IMR-90 (cell line): ENCODE results near the gene DNAH6. TPM values are rescaled to one million over a fixed set of nuclear protein-coding genes. Genes with fewer than 3 reads are reported as not detected.

ENCODE experiments used
- ATAC-seq: fragments of 200-7000 bp; cut with Tn5 transposase; 2 replicates; pipeline ENCODE4 v1.9.1; 2020; ENCODE audit warnings: low read depth, mild to moderate bottlenecking, moderate library complexity
- BruUV-seq: library from RNA; stranded (reverse); fragments of 400-500 nt; replicated peaks from 2 replicates; lab custom pipeline; 2021; lab: Mats Ljungman, UMichigan
- CTCF ChIA-PET: fragments of 300-600 bp; formaldehyde crosslinking; extraction: SDS; loops from one replicate; lab custom pipeline; 2021; ENCODE audit warnings: antibody characterized with exemption; lab: Yijun Ruan, JAX
- POLR2A ChIA-PET: fragments of 300-600 bp; sonication (Branson Sonifier 250); formaldehyde crosslinking; loops from one replicate; lab custom pipeline; 2022; ENCODE audit warnings: antibody characterized with exemption; ENCODE audit not compliant: unreplicated experiment; lab: Charles Lee
- DNase-seq: peaks from one replicate; pipeline ENCODE4 v3.0.0; 2013
- H2AFZ ChIP-seq: replicated peaks from 2 replicates; pipeline ENCODE3; 2013; ENCODE audit warnings: low read length, mild to moderate bottlenecking; ENCODE audit not compliant: poor library complexity
- H2AK5ac ChIP-seq: 2 replicates; pipeline ENCODE4 v1.6.1; 2013; ENCODE audit warnings: low read depth, low read length, inconsistent platforms
- H2AK9ac ChIP-seq: replicated peaks from 2 replicates; pipeline ENCODE3; 2013; ENCODE audit warnings: mild to moderate bottlenecking, low read depth, low read length, moderate library complexity; ENCODE audit not compliant: poor library complexity
- H2BK120ac ChIP-seq: 2 replicates; pipeline ENCODE4 v1.6.1; 2013; ENCODE audit warnings: low read depth, low read length, inconsistent platforms
- H2BK15ac ChIP-seq: 3 replicates; pipeline ENCODE4 v1.6.1; 2013; ENCODE audit warnings: low read depth, low read length, inconsistent platforms
- H2BK20ac ChIP-seq: 2 replicates; pipeline ENCODE4 v1.6.1; 2013; ENCODE audit warnings: low read depth, mild to moderate bottlenecking, inconsistent platforms, low read length, moderate library complexity
- H2BK5ac ChIP-seq: 2 replicates; pipeline ENCODE4 v1.6.1; 2013; ENCODE audit warnings: mild to moderate bottlenecking, low read depth, low read length, inconsistent platforms; ENCODE audit not compliant: poor library complexity, severe bottlenecking
- H3K14ac ChIP-seq: replicated peaks from 2 replicates; pipeline ENCODE4 v1.6.1; 2013; ENCODE audit warnings: low read depth, low read length, inconsistent platforms
- H3K18ac ChIP-seq: 2 replicates; pipeline ENCODE4 v1.6.1; 2013; ENCODE audit warnings: low read depth, low read length, control low read depth
- H3K23ac ChIP-seq: 2 replicates; pipeline ENCODE4 v1.6.1; 2013; ENCODE audit warnings: low read depth, low read length, inconsistent platforms
- H3K27ac ChIP-seq: 2 replicates; pipeline ENCODE4 v1.5.1; 2013; ENCODE audit warnings: mild to moderate bottlenecking, control low read depth, low read length; ENCODE audit not compliant: insufficient read depth
- H3K27me3 ChIP-seq: 2 replicates; pipeline ENCODE4 v1.6.1; 2013; ENCODE audit warnings: low read length; ENCODE audit not compliant: control insufficient read depth, insufficient read depth
- H3K36me3 ChIP-seq: 2 replicates; pipeline ENCODE4 v1.6.1; 2013; ENCODE audit warnings: low read length, mixed read lengths; ENCODE audit not compliant: control insufficient read depth, insufficient read depth
- H3K4ac ChIP-seq: 2 replicates; pipeline ENCODE4 v1.6.1; 2013; ENCODE audit warnings: low read depth, low read length, inconsistent platforms
- H3K4me1 ChIP-seq: 2 replicates; pipeline ENCODE4 v1.6.1; 2013; ENCODE audit warnings: low read length, mixed read lengths; ENCODE audit not compliant: control insufficient read depth, insufficient read depth
- H3K4me2 ChIP-seq: 2 replicates; pipeline ENCODE4 v1.6.1; 2013; ENCODE audit warnings: low read depth, mild to moderate bottlenecking, control low read depth, low read length, moderate library complexity
- H3K4me3 ChIP-seq: 2 replicates; pipeline ENCODE4 v1.5.1; 2013; ENCODE audit warnings: low read depth, mild to moderate bottlenecking, control low read depth, low read length, moderate library complexity; ENCODE audit not compliant: insufficient read depth
- H3K56ac ChIP-seq: 2 replicates; pipeline ENCODE4 v1.6.1; 2013; ENCODE audit warnings: low read length, inconsistent platforms; ENCODE audit not compliant: insufficient read depth; ENCODE audit errors: extremely low read depth
- H3K79me1 ChIP-seq, 2 experiments: 2 replicates each; pipeline ENCODE4 v1.6.1; 2013; ENCODE audit warnings: low read length in 2 of 2, inconsistent platforms in 1 of 2, low read depth in 1 of 2
- H3K9ac ChIP-seq: 2 replicates; pipeline ENCODE4 v1.6.1; 2013; ENCODE audit warnings: low read depth, low read length, control low read depth
- H3K9me1 ChIP-seq: 2 replicates; pipeline ENCODE4 v1.6.1; 2013; ENCODE audit warnings: low read length, inconsistent platforms; ENCODE audit not compliant: insufficient read depth
- H3K9me3 ChIP-seq: 2 replicates; pipeline ENCODE4 v1.6.1; 2013; ENCODE audit warnings: low read length; ENCODE audit not compliant: control insufficient read depth, insufficient read depth
- H4K20me1 ChIP-seq: 2 replicates; pipeline ENCODE4 v1.6.1; 2013; ENCODE audit warnings: low read length, inconsistent platforms; ENCODE audit not compliant: insufficient read depth
- H4K5ac ChIP-seq: 2 replicates; pipeline ENCODE4 v1.6.1; 2013; ENCODE audit warnings: mild to moderate bottlenecking, low read depth, low read length, control low read depth
- H4K8ac ChIP-seq, 2 experiments: 2 replicates each; pipeline ENCODE4 v1.6.1; 2013; ENCODE audit warnings: low read depth in 2 of 2, low read length in 2 of 2, control low read depth in 1 of 2, inconsistent platforms in 1 of 2
- H4K91ac ChIP-seq: 2 replicates; pipeline ENCODE4 v1.6.1; 2013; ENCODE audit warnings: low read depth, low read length, inconsistent platforms; ENCODE audit not compliant: insufficient read depth
- BHLHE40 ChIP-seq: fragments of 150-350 bp; IDR thresholded peaks from 2 replicates; pipeline ENCODE4 v1.6.1; 2016; ENCODE audit warnings: mild to moderate bottlenecking, low read depth, low read length
- CEBPB ChIP-seq: IDR thresholded peaks from 2 replicates; pipeline ENCODE4 v1.6.1; 2012; ENCODE audit warnings: low read depth, low read length, improper control_type of control experiment
- CHD1 ChIP-seq: IDR thresholded peaks from 2 replicates; pipeline ENCODE4 v1.6.1; 2012; ENCODE audit warnings: low read depth, low read length, improper control_type of control experiment
- FOS ChIP-seq: fragments of 150-350 bp; IDR thresholded peaks from 2 replicates; pipeline ENCODE4 v1.6.1; 2016; ENCODE audit warnings: low read depth, low read length
- MAFK ChIP-seq: IDR thresholded peaks from 2 replicates; pipeline ENCODE4 v1.6.1; 2012; ENCODE audit warnings: low read depth, low read length, improper control_type of control experiment
- MAZ ChIP-seq: IDR thresholded peaks from 2 replicates; pipeline ENCODE4 v1.6.1; 2012; ENCODE audit warnings: low read depth, mild to moderate bottlenecking, low read length, improper control_type of control experiment, moderate library complexity, borderline replicate concordance
- MXI1 ChIP-seq: IDR thresholded peaks from 2 replicates; pipeline ENCODE4 v1.6.1; 2012; ENCODE audit warnings: low read depth, mild to moderate bottlenecking, low read length, moderate library complexity, borderline replicate concordance
- NFE2L2 ChIP-seq: fragments of 150-350 bp; IDR thresholded peaks from 2 replicates; pipeline ENCODE4 v1.6.1; 2016; ENCODE audit warnings: low read depth, mild to moderate bottlenecking, low read length
- RAD21 ChIP-seq: IDR thresholded peaks from 2 replicates; pipeline ENCODE4 v1.6.1; 2012; ENCODE audit warnings: low read length, improper control_type of control experiment
- RCOR1 ChIP-seq: IDR thresholded peaks from 2 replicates; pipeline ENCODE4 v1.6.1; 2012; ENCODE audit warnings: mild to moderate bottlenecking, low read length, improper control_type of control experiment; ENCODE audit not compliant: insufficient replicate concordance
- RFX5 ChIP-seq: IDR thresholded peaks from 2 replicates; pipeline ENCODE4 v1.8.0; 2012; ENCODE audit warnings: low read depth, mild to moderate bottlenecking, low read length, moderate library complexity
- WGBS, 2 experiments: methylation state at CpG; one replicate each; pipeline versions ENCODE4 v1.1.5 to v1.1.7; 2013; ENCODE audit warnings: missing lambda C conversion rate in 2 of 2; ENCODE audit not compliant: insufficient read length in 1 of 2; ENCODE audit errors: extremely low coverage in 2 of 2; 5-methylcytosine and 5-hydroxymethylcytosine counted together
- dilution Hi-C: fragments of 300-500 bp; cut with HindIII; formaldehyde crosslinking; loops from one replicate; pipeline ENCODE4 v1.14.3; 2018; ENCODE audit warnings: low sequenced_read_pairs; ENCODE audit not compliant: unreplicated experiment
- in situ Hi-C: fragments of 300-500 bp; cut with MboI; formaldehyde crosslinking; loops from 3 replicates; pipeline ENCODE4 v1.14.3; 2019; ENCODE audit warnings: low sequenced_read_pairs, inconsistent platforms, mixed read lengths
- intact Hi-C: fragments of 100-400 bp; cut with micrococcal nuclease; formaldehyde crosslinking; loops from 2 replicates; pipeline ENCODE4 v1.10.0; 2022
- polyA plus RNA-seq, 3 experiments: library from polyadenylated mRNA; depleted of rRNA; stranded (reverse); fragments of >200 nt; gene quantifications; 2 replicates each; pipeline ENCODE4 v1.2.3, GENCODE V29; 2012; ENCODE audit warnings: low replicate concordance in 1 of 3
- total RNA-seq: library from RNA; depleted of rRNA; stranded (reverse); fragments of >200 nt; gene quantifications from 2 replicates; pipeline ENCODE4 v1.2.3, GENCODE V29; 2012
- TF ChIP-seq, protein P1 (sequence below): conservative IDR thresholded peaks from 2 replicates; pipeline ENCODE4 v1.5.1; 2012; ENCODE audit warnings: mild to moderate bottlenecking, low read depth, low read length, improper control_type of control experiment
- TF ChIP-seq, protein P2 (sequence below): fragments of 150-350 bp; IDR thresholded peaks from 2 replicates; pipeline ENCODE4 v1.6.1; 2016; ENCODE audit warnings: low read depth, mild to moderate bottlenecking, low read length, moderate library complexity, borderline replicate concordance

The DNAH6 gene
- total and polyA plus RNA-seq, 2 of the 4 experiments (the other 2 are of a cell fraction): under 0.01 to 0.07 TPM

DNA sequence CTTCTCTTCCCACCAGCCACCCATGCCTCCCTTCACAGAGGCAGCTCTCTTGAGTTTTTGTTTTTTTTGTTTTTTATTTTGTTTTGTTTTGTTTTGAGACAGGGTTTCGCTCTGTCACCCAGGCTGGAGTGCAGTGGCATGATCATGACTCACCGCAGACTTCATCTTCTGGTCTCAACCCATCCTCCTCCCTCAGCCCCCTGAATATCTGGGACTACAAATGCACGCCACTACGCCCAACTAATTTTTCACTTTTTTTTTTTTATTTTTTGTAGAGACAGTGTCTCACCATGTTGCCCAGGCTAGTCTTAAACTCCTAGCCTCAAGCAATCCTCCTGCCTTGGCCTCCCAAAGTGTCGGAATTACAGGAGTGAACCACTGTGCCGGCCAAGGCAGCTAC, 203.1 kb downstream of the DNAH6 start:
- no peak overlapping the region for H2BK5ac ChIP-seq
- H4K91ac ChIP-seq: no peak overlapping the region
- H3K27me3 ChIP-seq: 0 out of 2 replicates have a peak, but pooled peaks cover 2% of the 10 kb centered on the region
- H3K4me3 ChIP-seq: no peak overlapping the region
- H3K27ac ChIP-seq: no peak overlapping the region
- no peak overlapping the region for H3K18ac ChIP-seq
- H4K8ac ChIP-seq: no peak overlapping the region
- H3K4me1 ChIP-seq: 0 out of 2 replicates have a peak, but pooled peaks cover 1% of the 10 kb centered on the region
- H3K14ac ChIP-seq: no peak overlapping the region
- TF ChIP-seq CEBPB (no peak), RAD21 (no peak), RCOR1 (no peak), MAFK (no peak), CHD1 (no peak), MXI1 (no peak), RFX5 (no peak), MAZ (no peak), BHLHE40 (no peak), NFE2L2 (no peak), FOS (no peak)
- TF ChIP-seq, protein P1, sequence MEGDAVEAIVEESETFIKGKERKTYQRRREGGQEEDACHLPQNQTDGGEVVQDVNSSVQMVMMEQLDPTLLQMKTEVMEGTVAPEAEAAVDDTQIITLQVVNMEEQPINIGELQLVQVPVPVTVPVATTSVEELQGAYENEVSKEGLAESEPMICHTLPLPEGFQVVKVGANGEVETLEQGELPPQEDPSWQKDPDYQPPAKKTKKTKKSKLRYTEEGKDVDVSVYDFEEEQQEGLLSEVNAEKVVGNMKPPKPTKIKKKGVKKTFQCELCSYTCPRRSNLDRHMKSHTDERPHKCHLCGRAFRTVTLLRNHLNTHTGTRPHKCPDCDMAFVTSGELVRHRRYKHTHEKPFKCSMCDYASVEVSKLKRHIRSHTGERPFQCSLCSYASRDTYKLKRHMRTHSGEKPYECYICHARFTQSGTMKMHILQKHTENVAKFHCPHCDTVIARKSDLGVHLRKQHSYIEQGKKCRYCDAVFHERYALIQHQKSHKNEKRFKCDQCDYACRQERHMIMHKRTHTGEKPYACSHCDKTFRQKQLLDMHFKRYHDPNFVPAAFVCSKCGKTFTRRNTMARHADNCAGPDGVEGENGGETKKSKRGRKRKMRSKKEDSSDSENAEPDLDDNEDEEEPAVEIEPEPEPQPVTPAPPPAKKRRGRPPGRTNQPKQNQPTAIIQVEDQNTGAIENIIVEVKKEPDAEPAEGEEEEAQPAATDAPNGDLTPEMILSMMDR: no peak
- TF ChIP-seq, protein P2, sequence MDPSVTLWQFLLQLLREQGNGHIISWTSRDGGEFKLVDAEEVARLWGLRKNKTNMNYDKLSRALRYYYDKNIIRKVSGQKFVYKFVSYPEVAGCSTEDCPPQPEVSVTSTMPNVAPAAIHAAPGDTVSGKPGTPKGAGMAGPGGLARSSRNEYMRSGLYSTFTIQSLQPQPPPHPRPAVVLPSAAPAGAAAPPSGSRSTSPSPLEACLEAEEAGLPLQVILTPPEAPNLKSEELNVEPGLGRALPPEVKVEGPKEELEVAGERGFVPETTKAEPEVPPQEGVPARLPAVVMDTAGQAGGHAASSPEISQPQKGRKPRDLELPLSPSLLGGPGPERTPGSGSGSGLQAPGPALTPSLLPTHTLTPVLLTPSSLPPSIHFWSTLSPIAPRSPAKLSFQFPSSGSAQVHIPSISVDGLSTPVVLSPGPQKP: no peak
- POLR2A ChIA-PET: no interaction called here
- no peak overlapping the region for H2AFZ ChIP-seq
- CTCF ChIA-PET: no interaction called here
- DNase-seq: no peak
- H3K9me1 ChIP-seq: no peaks in the 10 kb centered on the region; the same call in 1 of the 2 replicates
- H2BK120ac ChIP-seq: no peak overlapping the region
- H3K79me1 ChIP-seq: no peaks in the 10 kb centered on the region
- no peak overlapping the region for H2BK20ac ChIP-seq
- H4K20me1 ChIP-seq: no peaks in the 10 kb centered on the region
- no peak overlapping the region for H3K4me2 ChIP-seq
- no peak overlapping the region for H2AK5ac ChIP-seq
- H3K23ac ChIP-seq: no peak overlapping the region
- H3K9ac ChIP-seq: no peak overlapping the region
- ATAC-seq: no peak
- no TSS peak for BruUV-seq
- no peaks in the 10 kb centered on the region for H3K36me3 ChIP-seq
- 100% methylated on average over 1 of the region's 6 CpGs; no CpG with 5 or more reads in 1 of the 2 experiments for WGBS, 2 experiments
- in situ Hi-C loops: no loop called here
- H3K4ac ChIP-seq: no peak overlapping the region
- intact Hi-C loops: no loop called here
- dilution Hi-C loops: no loop called here
- H4K5ac ChIP-seq: no peak overlapping the region
- H2BK15ac ChIP-seq: no peak overlapping the region
- H3K56ac ChIP-seq: no peak overlapping the region
- no peak overlapping the region for H2AK9ac ChIP-seq
- no peaks in the 10 kb centered on the region for H3K9me3 ChIP-seq
